HepG2 (cell line): ENCODE measurements around the gene PISD. TPM values are rescaled to one million over a fixed set of nuclear protein-coding genes. Genes with fewer than 3 reads are reported as not detected.

Experiments used
- CENPX ChIP-seq: sonication (generic); formaldehyde crosslinking; IDR thresholded peaks from 2 replicates; pipeline ENCODE4 v1.9.0; 2021; ENCODE audit warnings: mild to moderate bottlenecking, missing genetic modification reagents, moderate library complexity
- JARID2 ChIP-seq: sonication (generic); formaldehyde crosslinking; IDR thresholded peaks from 2 replicates; pipeline ENCODE4 v1.8.1; 2023; ENCODE audit warnings: missing genetic modification reagents, inconsistent platforms; ENCODE audit not compliant: insufficient replicate concordance
- LCORL ChIP-seq, 2 experiments: fragments of 450-650 bp in 1 of 2; sonication (generic) in 1 of 2; formaldehyde crosslinking in 1 of 2; IDR thresholded peaks; 2 replicates each; pipeline versions ENCODE4 v1.5.0 to v1.6.1; 2017 to 2020; ENCODE audit warnings: antibody characterized with exemption in 1 of 2, missing genetic modification reagents in 1 of 2
- NAIF1 ChIP-seq: sonication (generic); formaldehyde crosslinking; IDR thresholded peaks from 2 replicates; pipeline ENCODE4 v1.5.0; 2020; ENCODE audit warnings: mild to moderate bottlenecking, missing genetic modification reagents, borderline replicate concordance
- NCOA2 ChIP-seq: sonication (generic); formaldehyde crosslinking; IDR thresholded peaks from 2 replicates; pipeline ENCODE4 v1.8.0; 2022; ENCODE audit warnings: inconsistent platforms
- NR2F2 ChIP-seq: IDR thresholded peaks from 2 replicates; pipeline ENCODE4 v1.6.1; 2012; ENCODE audit warnings: low read depth, inconsistent platforms, borderline replicate concordance
- PLRG1 ChIP-seq: fragments of 450-650 bp; conservative IDR thresholded peaks from 2 replicates; pipeline ENCODE4 v1.6.1; 2016
- SAP130 ChIP-seq: IDR thresholded peaks from 2 replicates; pipeline ENCODE4 v1.6.1; 2016; ENCODE audit warnings: low read depth
- YY1 ChIP-seq: IDR thresholded peaks from 2 replicates; pipeline ENCODE4 v1.6.1; 2011; ENCODE audit warnings: low read length, low read depth, moderate library complexity, mild to moderate bottlenecking; ENCODE audit not compliant: insufficient read depth, insufficient replicate concordance
- ZBTB8A ChIP-seq: sonication (generic); formaldehyde crosslinking; IDR thresholded peaks from 2 replicates; pipeline ENCODE4 v1.4.0; 2020; ENCODE audit warnings: mild to moderate bottlenecking, low read depth, missing genetic modification reagents, borderline replicate concordance
- ZNF235 ChIP-seq: sonication (generic); formaldehyde crosslinking; IDR thresholded peaks from 2 replicates; pipeline ENCODE4 v1.8.1; 2023; ENCODE audit warnings: mild to moderate bottlenecking, missing genetic modification reagents, borderline replicate concordance
- ZNF331 ChIP-seq: sonication (generic); formaldehyde crosslinking; IDR thresholded peaks from 2 replicates; pipeline ENCODE4 v1.4.0; 2020; ENCODE audit warnings: missing genetic modification reagents
- ZNF549 ChIP-seq: sonication (generic); formaldehyde crosslinking; IDR thresholded peaks from 2 replicates; pipeline ENCODE4 v1.5.0; 2020; ENCODE audit warnings: missing genetic modification reagents
- ZNF75D ChIP-seq: sonication (generic); formaldehyde crosslinking; IDR thresholded peaks from 2 replicates; pipeline ENCODE4 v1.8.1; 2023; ENCODE audit warnings: missing genetic modification reagents, mild to moderate bottlenecking, borderline replicate concordance
- ZNF850 ChIP-seq: sonication (generic); formaldehyde crosslinking; conservative IDR thresholded peaks from 2 replicates; pipeline ENCODE4 v1.9.0; 2021; ENCODE audit warnings: mild to moderate bottlenecking, missing genetic modification reagents
- ZSCAN30 ChIP-seq: sonication (generic); formaldehyde crosslinking; IDR thresholded peaks from 2 replicates; pipeline ENCODE4 v1.5.0; 2020; ENCODE audit warnings: mild to moderate bottlenecking, missing genetic modification reagents
- polyA plus RNA-seq, 8 experiments: library from polyadenylated mRNA; depleted of rRNA in 3 of 8; stranded (reverse) in 7 of 8; unstranded in 1 of 8; fragments of >200 nt; fragmentation: Illumina TruSeq in 4 of 8; extraction: Trizol in 4 of 8; gene quantifications; 2 replicates each; pipeline versions ENCODE4 v1.2.1 to v1.2.3, GENCODE V29; 2011 to 2016; ENCODE audit warnings: low read depth in 4 of 8, missing spikeins in 1 of 8, mixed read lengths in 1 of 8; ENCODE audit not compliant: insufficient read depth in 1 of 8
- total RNA-seq, 5 experiments: library from RNA; depleted of rRNA; stranded (reverse); fragments of >200 nt; fragmentation: Illumina TruSeq; extraction: Trizol; gene quantifications; 2 replicates each; pipeline ENCODE4 v1.2.3, GENCODE V29; 2016; ENCODE audit warnings: low read depth in 1 of 5
- TF ChIP-seq, protein P1 (sequence below): sonication (generic); formaldehyde crosslinking; IDR thresholded peaks from 2 replicates; pipeline ENCODE4 v1.4.0; 2020; ENCODE audit warnings: missing genetic modification reagents
- TF ChIP-seq, protein P2 (sequence below): sonication (generic); formaldehyde crosslinking; IDR thresholded peaks from 2 replicates; pipeline ENCODE4 v1.5.0; 2020; ENCODE audit warnings: mild to moderate bottlenecking, missing genetic modification reagents
- TF ChIP-seq, protein P3 (sequence below): sonication (generic); formaldehyde crosslinking; IDR thresholded peaks from 2 replicates; pipeline ENCODE4 v1.5.0; 2020; ENCODE audit warnings: missing genetic modification reagents, mild to moderate bottlenecking, borderline replicate concordance
- TF ChIP-seq, protein P4 (sequence below): sonication (generic); formaldehyde crosslinking; IDR thresholded peaks from 2 replicates; pipeline ENCODE4 v1.5.0; 2020; ENCODE audit warnings: missing genetic modification reagents
- TF ChIP-seq, protein P5 (sequence below), 2 experiments: sonication (generic) in 1 of 2; formaldehyde crosslinking in 1 of 2; IDR thresholded peaks; 2 replicates each; pipeline versions ENCODE4 v1.5.1 to v1.6.1; 2011 to 2020; ENCODE audit warnings: borderline replicate concordance in 1 of 2, low read depth in 1 of 2, low read length in 1 of 2, mild to moderate bottlenecking in 1 of 2, missing genetic modification reagents in 1 of 2, moderate library complexity in 1 of 2

The PISD gene
- total and polyA plus RNA-seq, 2 of the 13 experiments (the other 11 are each of a cell fraction or from before 2014, with no cell fraction given) = 30.1 to 47.7 TPM

DNA sequence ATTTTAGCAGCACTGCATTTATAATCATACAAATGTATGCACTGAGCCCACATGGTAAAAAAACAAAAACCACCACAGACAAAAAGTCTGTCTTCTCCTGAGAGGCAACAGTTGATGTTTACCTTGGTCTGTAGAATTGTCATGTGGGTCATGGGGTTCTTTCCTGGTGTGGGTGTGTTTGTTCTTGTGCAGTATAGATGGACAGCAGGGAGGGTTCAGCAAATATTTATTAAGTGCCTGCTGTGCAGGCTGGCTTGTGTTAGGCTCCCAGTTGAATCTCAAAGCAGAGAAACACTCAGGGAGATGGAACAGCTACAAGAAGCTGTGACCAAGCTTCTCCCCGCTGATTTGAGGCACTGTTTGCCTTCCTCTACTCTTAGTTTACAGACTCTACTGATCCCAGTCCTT is 82.2 kb downstream of the PISD start (continued):
- no peak for TF ChIP-seq CENPX (CRISPR knock-in tag)
- TF ChIP-seq, protein P1, sequence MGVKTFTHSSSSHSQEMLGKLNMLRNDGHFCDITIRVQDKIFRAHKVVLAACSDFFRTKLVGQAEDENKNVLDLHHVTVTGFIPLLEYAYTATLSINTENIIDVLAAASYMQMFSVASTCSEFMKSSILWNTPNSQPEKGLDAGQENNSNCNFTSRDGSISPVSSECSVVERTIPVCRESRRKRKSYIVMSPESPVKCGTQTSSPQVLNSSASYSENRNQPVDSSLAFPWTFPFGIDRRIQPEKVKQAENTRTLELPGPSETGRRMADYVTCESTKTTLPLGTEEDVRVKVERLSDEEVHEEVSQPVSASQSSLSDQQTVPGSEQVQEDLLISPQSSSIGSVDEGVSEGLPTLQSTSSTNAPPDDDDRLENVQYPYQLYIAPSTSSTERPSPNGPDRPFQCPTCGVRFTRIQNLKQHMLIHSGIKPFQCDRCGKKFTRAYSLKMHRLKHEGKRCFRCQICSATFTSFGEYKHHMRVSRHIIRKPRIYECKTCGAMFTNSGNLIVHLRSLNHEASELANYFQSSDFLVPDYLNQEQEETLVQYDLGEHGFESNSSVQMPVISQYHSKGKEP (CRISPR knock-in tag) = no peak
- TF ChIP-seq SAP130 (CRISPR knock-in tag) = peak; percentile 90
- TF ChIP-seq ZNF331 = peak; percentile 86; the same call in 1 of the 2 replicates
- no peak for TF ChIP-seq ZBTB8A (CRISPR knock-in tag)
- TF ChIP-seq, protein P2, sequence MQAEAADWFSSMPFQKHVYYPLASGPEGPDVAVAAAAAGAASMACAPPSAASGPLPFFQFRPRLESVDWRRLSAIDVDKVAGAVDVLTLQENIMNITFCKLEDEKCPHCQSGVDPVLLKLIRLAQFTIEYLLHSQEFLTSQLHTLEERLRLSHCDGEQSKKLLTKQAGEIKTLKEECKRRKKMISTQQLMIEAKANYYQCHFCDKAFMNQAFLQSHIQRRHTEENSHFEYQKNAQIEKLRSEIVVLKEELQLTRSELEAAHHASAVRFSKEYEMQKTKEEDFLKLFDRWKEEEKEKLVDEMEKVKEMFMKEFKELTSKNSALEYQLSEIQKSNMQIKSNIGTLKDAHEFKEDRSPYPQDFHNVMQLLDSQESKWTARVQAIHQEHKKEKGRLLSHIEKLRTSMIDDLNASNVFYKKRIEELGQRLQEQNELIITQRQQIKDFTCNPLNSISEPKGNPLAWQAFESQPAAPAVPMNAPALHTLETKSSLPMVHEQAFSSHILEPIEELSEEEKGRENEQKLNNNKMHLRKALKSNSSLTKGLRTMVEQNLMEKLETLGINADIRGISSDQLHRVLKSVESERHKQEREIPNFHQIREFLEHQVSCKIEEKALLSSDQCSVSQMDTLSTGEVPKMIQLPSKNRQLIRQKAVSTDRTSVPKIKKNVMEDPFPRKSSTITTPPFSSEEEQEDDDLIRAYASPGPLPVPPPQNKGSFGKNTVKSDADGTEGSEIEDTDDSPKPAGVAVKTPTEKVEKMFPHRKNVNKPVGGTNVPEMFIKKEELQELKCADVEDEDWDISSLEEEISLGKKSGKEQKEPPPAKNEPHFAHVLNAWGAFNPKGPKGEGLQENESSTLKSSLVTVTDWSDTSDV (CRISPR knock-in tag) = no peak
- peak; percentile 91 for TF ChIP-seq NR2F2
- 0 out of 2 replicates have a peak, but pooled peaks have one; percentile 52 for TF ChIP-seq NAIF1 (CRISPR knock-in tag)
- no peak for TF ChIP-seq ZNF235 (CRISPR knock-in tag)
- TF ChIP-seq ZNF549 (CRISPR knock-in tag) = no peak
- no peak for TF ChIP-seq PLRG1
- TF ChIP-seq, protein P3, sequence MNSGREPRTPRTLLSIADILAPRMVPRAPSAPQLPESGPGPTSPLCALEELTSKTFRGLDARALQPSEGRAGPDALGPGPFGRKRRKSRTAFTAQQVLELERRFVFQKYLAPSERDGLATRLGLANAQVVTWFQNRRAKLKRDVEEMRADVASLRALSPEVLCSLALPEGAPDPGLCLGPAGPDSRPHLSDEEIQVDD = no peak
- no peak for TF ChIP-seq YY1
- no peak for TF ChIP-seq ZNF75D (CRISPR knock-in tag)
- TF ChIP-seq ZNF850 = peak; percentile 14; the same call in 1 of the 2 replicates
- TF ChIP-seq, protein P4, sequence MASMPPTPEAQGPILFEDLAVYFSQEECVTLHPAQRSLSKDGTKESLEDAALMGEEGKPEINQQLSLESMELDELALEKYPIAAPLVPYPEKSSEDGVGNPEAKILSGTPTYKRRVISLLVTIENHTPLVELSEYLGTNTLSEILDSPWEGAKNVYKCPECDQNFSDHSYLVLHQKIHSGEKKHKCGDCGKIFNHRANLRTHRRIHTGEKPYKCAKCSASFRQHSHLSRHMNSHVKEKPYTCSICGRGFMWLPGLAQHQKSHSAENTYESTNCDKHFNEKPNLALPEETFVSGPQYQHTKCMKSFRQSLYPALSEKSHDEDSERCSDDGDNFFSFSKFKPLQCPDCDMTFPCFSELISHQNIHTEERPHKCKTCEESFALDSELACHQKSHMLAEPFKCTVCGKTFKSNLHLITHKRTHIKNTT = no peak
- TF ChIP-seq, protein P5, sequence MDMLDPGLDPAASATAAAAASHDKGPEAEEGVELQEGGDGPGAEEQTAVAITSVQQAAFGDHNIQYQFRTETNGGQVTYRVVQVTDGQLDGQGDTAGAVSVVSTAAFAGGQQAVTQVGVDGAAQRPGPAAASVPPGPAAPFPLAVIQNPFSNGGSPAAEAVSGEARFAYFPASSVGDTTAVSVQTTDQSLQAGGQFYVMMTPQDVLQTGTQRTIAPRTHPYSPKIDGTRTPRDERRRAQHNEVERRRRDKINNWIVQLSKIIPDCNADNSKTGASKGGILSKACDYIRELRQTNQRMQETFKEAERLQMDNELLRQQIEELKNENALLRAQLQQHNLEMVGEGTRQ (IDR thresholded peaks at IDR 0.05; ENCODE audit: low read depth, low read length) = no peak; the same call in 1 of the 2 replicates
- TF ChIP-seq, protein P5 (CRISPR knock-in tag; IDR thresholded peaks at IDR 0.05; ENCODE audit: borderline replicate concordance) = peak; percentile 58; the same call in 1 of the 2 replicates
- peak; percentile 90 for TF ChIP-seq NCOA2
- TF ChIP-seq JARID2 (CRISPR knock-in tag) = no peak
- 0 out of 2 replicates have a peak, but pooled peaks have one; percentile 53 for TF ChIP-seq ZSCAN30 (CRISPR knock-in tag)
- no peak for TF ChIP-seq LCORL (IDR thresholded peaks at IDR 0.05)
- TF ChIP-seq LCORL (CRISPR knock-in tag; IDR thresholded peaks at IDR 0.05) = peak; percentile 68; the same call in 1 of the 2 replicates
